GM21526 (cell line): ENCODE results near the gene MRGPRX4.
"Not testable (repeated sequence)": the region's sequence is repeated elsewhere in the genome, so short reads cannot be mapped to it uniquely, and the experiment has no call there.

ENCODE experiments used
- ATAC-seq: cut with Tn5 transposase; IDR thresholded peaks from one replicate; pipeline ENCODE4 v1.9.1; 2021; ENCODE audit warnings: moderate library complexity; ENCODE audit not compliant: unreplicated experiment, low FRiP score

MRGPRX4 gene

DNA sequence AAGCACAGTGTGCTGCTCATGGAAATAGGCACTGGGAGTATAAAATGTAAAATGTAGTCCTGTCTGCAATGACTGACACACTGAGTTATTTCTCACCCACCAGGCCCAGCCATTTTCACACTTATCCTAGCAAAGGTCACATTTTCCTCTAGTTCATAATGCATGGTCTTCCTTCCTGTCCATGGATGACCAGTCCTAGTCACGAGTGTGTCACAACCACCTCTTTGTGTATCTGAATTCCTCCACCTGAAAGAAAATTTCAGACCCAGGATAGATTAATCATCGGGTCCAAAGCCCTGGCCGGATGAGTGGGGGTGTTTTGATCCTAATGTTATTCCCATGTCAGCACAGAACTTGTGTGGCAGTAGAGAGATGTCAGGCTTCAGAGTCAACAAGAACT is at the start of gene MRGPRX4:
Gene MRGPRX4 (plus strand): TSS at position 172 of the 400 bp plus-strand sequence. CDS start 420 bp downstream, outside the sequence.
- no peak for ATAC-seq

DNA sequence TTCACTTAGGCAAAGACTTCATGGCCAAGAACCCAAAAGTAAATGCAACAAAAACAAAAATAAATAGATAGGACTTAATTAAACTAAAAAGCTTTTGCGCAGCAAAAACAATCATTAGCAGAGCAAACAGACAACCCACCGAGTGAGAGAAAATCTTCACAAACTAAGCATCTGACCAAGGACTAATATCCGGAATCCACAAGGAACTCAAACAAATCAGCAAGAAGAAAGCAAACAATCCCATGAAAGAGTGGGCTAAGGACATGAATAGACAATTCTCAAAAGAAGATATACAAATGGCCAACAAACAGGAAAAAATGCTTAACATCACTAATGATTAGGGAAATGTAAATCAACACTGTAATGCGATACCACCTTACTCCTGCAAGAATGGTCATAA is 41.5 kb upstream of the MRGPRX4 start:
- not testable (repeated sequence) for ATAC-seq

DNA sequence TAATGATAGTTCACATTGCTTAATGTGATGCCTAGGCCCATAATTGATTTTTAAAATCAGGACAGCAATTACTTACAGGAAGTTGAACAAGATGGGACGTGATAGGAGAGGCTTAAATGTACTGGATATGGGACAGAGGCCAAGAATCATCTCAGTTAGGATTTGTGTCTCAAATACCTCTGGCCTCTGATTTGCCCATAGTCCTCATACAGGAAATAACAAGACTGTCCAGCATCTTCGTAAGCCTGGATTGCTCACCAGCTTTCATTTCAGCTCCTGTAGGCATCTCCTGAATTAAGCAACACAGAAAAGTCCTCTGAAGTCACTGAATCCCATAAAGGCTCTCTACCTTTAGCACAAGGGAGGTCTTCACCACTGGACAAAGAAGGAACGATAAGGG is 40.3 kb upstream of the MRGPRX4 start, which contains the start of gene MRGPRX3:
Gene MRGPRX3 (plus strand): TSS at position 231 of the 400 bp plus-strand sequence. CDS start 4,632 bp downstream, outside the sequence.
- ATAC-seq = no peak

DNA sequence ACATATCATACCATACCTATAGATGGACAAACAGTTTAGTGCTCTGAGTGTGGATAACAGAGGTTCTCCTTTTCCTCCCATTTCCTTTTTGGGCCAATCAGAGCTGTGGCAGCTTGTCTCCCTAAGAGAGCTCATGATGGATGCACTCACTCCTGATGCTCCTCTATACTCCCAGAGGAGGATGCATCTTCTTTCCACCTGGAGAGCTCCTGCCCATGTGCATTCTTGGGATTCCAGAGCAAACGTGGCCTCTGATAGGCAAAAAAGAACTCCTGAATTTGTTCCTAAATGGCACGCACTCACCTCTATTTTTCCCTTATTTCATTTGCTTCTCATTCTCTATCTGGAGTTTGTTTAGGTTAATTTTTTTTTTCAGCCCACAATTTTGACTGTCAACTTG is 37.3 kb upstream of the MRGPRX4 start:
- no peak for ATAC-seq

DNA sequence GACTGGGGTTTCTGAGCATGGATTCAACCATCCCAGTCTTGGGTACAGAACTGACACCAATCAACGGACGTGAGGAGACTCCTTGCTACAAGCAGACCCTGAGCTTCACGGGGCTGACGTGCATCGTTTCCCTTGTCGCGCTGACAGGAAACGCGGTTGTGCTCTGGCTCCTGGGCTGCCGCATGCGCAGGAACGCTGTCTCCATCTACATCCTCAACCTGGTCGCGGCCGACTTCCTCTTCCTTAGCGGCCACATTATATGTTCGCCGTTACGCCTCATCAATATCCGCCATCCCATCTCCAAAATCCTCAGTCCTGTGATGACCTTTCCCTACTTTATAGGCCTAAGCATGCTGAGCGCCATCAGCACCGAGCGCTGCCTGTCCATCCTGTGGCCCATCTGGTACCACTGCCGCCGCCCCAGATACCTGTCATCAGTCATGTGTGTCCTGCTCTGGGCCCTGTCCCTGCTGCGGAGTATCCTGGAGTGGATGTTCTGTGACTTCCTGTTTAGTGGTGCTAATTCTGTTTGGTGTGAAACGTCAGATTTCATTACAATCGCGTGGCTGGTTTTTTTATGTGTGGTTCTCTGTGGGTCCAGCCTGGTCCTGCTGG is 35.3 kb upstream of the MRGPRX4 start:
- no peak for ATAC-seq

DNA sequence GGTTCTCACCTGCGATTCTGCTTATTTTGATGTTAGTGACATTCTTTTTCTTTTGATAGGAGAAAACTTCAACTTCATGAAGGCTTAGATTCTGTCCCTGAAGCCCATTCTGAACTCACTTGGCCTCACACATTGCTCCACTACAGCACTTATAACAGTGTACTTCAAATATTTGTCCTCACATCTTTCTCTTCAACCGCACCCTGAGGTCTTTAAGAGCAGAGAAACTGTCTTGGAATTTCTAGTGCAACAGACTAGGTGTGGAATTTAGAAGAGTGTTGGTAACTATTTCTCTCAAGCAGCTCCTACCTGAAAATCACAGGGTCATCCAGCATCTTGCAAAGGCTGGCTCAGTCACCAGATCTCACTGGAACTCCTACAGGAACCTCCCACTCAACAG is 32.5 kb upstream of the MRGPRX4 start:
- no peak for ATAC-seq

DNA sequence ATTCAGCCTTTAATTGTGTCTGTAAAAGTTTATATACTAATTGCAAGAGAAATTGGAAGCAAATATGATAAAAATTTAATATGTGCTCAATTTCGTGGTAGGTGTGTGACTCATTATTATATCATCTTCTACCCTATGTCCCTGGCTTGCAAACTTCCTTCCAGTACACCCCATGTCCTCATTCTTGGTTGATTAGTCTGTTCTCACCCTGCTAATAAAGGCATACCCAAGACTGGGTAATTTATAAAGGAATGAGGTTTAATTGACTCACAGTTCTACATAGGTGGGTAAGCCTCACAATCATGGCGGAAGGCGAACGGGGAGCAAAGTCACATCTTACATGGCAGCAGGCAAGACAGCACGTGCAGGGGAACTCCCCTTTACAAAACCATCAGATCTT is 28.4 kb upstream of the MRGPRX4 start:
- ATAC-seq = no peak

DNA sequence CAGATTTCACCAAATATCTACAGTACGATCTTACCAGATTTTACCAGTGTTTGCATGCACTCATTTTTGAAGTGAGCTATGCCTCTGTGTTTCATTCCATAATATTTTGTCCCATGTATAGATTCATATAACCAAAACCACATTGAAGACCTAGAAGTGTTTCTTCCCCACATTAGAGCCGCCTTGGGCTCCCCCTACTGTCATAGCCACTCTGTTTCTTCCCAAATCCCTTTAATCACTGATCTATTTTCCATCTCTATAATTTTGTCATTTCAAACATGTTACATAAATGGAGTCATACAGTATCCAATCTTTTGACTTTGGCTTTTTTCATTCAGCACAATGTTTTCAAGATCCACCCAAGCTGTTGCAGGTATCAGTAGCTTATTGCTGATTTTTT is 27.6 kb upstream of the MRGPRX4 start:
- ATAC-seq = no peak

DNA sequence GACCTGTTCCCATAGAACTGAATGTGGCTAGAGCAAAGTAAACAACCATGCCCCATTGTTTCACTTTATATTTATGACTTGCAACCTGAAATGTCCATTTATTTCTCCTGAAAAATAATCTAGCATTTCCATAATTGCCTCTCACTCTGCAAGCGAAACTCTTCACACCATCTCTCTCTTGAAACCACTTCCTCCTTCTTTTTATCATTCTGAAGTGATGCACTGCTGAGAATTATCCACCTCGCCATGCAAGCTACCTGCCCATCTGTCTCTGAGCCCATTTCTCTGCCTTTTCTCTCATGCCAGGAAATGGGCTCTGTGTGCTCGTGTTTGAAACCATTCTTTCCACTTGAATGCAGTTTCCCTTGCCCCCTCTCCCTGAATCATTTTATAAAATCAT is 26.8 kb upstream of the MRGPRX4 start:
- ATAC-seq = no peak

DNA sequence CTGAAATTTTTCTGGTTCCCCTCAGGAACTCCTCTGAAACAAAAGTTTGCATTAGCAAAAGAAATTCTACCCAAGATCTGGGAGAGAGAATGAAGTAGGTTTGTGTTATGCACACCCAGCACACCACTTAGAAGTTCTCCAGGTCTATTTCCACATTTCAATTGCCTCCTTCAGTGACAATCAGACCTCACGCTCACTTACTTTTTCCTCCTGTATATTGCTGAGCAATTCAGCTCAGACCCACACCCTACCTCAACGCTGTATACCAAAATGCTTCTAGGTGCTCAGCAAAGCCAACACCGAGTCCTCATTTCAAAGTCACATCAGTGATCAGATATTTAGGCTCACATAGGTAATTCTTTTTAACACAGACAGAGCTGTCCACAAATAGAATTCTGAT is 21.1 kb upstream of the MRGPRX4 start:
- ATAC-seq = no peak

DNA sequence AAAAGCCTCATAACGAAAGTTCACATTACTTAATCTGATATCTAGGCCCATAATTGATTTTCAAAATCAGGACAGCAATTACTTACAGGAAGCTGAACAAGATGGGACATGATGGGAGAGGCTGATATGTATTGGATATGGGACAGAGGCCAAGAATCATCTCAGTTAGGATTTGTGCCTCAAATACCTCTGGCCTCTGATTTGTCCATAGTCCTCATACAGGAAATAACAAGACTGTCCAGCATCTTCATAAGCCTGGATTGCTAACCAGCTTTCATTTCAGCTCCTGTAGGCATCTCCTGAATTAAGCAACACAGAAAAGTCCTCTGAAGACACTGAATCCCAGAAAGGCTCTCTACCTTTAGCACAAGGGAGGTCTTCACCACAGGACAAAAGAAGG is 4.3 kb upstream of the MRGPRX4 start:
- ATAC-seq = no peak

DNA sequence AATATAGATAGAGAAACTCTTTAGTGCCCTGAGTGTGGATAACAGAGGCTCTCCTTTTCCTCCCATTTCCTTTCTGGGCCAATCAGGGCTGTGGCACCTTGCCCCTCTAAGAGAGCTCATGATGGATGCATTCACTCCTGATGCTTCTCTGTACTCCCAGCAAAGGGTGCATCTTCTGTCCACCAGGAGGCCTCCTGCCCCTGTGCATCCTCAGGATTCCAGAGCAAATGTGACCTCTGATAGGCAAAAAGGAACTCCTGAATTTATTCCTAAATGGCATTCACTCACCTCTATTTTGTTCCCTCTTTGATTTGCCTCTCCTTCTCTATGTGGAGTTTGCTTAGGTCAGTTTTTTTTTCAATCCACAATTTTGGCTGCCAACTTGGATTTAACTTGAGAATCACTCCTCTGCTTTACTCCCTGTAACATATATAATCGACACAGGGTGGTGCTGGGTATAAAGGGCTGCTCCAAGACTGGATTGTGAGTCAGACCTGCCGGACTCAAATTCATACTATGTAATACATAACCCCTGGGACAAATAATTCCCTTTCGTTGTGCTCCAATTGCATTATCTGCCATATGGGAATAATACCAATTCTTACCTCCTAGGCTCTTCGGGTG is 1.1 kb upstream of the MRGPRX4 start:
- no peak for ATAC-seq

DNA sequence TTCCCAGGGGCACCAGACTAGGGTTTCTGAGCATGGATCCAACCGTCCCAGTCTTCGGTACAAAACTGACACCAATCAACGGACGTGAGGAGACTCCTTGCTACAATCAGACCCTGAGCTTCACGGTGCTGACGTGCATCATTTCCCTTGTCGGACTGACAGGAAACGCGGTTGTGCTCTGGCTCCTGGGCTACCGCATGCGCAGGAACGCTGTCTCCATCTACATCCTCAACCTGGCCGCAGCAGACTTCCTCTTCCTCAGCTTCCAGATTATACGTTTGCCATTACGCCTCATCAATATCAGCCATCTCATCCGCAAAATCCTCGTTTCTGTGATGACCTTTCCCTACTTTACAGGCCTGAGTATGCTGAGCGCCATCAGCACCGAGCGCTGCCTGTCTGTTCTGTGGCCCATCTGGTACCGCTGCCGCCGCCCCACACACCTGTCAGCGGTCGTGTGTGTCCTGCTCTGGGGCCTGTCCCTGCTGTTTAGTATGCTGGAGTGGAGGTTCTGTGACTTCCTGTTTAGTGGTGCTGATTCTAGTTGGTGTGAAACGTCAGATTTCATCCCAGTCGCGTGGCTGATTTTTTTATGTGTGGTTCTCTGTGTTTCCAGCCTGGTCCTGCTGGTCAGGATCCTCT is 709 bp downstream of the MRGPRX4 start:
- no peak for ATAC-seq

DNA sequence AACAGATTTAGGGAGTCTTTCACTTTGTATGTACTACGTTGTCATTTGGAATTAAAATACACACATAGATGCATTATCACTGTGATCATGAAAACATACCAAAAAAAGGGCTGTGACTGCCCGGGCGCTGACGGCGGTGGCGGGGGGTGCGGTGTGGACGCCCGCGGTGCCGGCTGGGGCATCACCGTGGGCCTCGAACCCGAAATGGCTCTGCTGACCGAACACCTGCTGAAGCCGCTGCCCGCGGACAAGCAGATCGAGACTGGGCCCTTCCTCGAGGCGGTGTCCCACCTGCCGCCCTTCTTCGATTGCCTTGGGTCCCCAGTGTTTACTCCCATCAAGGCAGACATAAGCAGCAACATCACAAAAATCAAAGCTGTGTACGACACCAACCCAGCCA is 16.2 kb downstream of the MRGPRX4 start:
- ATAC-seq = no peak

DNA sequence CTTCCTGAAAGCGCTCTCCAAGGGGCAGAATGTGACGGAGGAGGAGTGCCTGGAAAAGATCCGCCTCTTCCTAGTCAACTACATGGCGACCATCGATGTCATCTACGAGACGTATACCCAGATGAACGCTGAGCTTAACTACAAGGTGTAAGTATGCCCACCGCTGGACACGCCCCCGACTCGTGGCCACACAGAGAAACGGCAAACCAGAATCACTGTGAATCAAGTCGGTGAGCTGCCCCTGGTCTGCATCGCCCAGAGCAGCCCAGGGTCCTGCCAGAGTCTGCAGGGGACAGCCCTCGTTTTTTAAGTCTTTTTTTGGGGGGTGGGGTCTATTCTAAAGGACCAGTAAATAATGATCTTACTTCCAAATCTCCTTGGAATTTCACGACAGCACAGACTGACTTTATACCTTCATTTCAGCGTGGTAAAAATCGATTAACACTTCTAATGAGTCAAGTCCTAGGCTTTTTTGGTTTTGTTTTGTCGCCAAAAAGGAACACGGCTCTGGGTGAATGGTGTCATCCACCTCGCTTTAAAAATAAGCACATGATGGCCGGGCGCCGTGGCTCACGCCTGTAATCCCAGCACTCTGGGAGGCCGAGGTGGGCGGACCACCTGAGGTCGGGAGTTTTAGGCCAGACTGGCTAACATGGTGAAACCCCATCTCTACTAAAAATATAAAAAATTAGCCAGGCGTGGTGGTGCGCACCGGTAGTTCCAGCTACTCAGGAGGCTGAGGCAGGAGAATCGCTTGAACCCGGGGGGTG is 17.0 kb downstream of the MRGPRX4 start:
- not testable (repeated sequence) for ATAC-seq

DNA sequence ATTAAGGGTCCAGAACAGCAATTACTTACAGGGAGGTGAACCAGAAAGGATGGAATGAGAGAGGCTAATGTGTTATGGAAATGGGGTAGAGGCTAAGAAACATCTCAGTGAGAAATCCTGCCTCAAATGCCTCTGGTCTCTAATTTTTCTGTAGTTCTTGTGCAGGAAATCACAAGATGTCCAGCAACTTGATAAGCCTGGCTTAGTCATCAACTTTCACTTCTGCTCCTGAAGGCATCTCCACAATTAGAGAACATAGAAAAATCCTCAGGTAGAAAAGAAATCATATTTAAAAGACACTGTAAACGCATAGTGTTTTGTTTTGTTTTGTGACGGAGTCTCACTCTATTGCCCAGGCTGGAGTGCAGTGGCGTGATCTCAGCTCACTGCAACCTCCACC is 18.7 kb downstream of the MRGPRX4 start:
- no peak for ATAC-seq

DNA sequence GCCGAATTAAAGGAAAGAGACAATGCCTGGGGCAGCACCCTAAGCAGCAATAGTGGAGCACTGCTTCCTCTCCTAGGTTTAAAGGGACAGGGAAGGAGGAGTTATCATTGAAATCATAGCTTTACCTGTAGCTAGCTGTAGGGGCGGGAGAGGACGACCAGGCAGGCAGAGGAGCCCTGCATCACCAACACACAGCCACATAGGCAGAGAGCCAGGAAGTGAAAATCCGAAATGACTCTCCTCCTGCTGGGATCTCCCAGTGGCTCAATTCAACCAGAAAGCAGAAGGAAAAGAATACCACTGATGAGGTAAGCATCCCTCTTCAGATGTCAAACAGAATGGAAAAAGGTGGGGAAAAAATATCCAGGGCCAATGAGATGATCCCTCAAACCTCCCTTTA is 20.4 kb downstream of the MRGPRX4 start:
- no peak for ATAC-seq

DNA sequence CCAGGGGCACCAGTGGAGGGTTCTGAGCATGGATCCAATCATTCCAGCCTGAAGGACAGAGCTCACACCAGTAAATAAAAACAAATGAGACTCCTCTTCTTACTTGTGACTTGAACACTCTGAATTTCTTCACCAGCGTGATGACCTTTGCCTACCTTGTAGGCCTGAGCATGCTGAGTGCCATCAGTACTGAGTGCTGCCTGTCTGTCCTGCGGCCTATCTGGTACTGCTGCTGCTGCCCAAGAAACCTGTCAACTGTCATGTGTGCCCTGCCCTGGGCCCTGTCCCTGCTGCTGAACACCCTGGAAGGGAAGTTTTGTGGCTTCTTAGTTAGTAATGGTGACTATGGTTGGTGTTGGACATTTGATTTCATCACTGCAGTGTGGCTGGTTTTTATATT is 23.9 kb downstream of the MRGPRX4 start:
- no peak for ATAC-seq

DNA sequence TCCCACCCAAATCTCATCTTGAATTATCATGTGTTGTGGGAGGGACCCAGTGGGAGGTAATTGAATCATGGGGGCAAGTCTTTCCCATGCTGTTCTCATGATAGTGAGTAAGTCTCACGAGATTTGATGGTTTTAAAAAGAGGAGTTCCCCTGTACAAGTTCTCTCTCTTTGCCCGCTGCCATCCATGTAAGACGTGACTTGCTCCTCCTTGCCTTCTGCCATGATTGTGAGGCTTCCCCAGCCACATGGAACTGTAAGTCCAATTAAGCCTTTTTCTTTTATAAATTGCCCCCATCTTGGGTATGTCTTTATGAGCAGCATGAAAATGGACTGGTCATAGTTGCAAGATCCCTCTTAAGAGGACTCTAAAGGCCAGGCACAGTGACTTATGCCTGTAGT is 25.1 kb downstream of the MRGPRX4 start:
- not testable (repeated sequence) for ATAC-seq

DNA sequence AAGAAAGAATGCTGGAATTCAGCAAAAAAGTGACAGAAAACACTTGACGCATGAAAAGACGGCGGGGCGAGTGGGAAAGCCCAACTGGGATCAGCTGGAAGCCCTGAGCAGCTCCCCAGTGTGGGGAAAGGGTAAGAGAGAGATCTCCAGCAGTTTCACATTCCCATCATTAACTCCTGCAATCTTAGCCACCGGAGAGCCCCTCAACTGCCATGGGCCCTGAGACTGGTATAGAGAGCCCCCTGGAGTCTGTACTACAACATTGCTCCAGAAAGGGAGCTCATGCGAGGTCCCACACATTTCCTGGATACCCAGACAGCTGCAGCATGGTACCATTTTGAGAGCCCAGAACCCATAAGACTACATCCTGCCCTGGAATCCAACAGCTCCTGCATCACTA is 31.1 kb downstream of the MRGPRX4 start:
- ATAC-seq = peak; percentile 59

DNA sequence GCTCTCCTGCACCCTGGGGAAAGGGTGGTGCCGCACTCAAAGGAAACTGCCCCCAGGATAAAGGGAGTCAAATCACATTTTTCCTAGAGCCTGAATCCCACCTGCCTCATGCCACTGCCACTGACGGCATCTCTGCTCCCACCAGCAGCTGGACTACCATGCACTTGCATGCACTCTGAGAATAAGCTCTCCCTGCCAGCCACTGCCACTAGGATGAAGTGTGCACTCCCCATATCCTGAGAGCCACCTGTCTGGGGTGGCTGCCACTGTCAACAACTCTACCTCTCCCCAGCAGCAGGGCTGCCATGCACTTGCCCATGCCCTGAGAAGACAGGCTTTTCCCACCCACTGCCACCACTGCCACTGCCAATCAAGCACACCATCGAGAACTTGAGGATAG is 31.6 kb downstream of the MRGPRX4 start:
- ATAC-seq = no peak
